Activated CD4-positive, CD25-positive, alpha-beta regulatory T cell treated with anti-CD3 and anti-CD28 coated beads, Interleukin-2, amount 50 U/mL, for 24 hours (primary cell): ENCODE results near the gene TMEM98.
"Not testable (repeated sequence)": the region's sequence is repeated elsewhere in the genome, so short reads cannot be mapped to it uniquely, and the experiment has no call there.

Experiments used
- ATAC-seq, 2 donors: fragments of 150-1000 bp; cut with Tn5 transposase; one replicate each; pipeline ENCODE4 v1.10.0; 2021; ENCODE audit warnings: mild to moderate bottlenecking in 1 of 2, moderate library complexity in 1 of 2

TMEM98 gene

DNA sequence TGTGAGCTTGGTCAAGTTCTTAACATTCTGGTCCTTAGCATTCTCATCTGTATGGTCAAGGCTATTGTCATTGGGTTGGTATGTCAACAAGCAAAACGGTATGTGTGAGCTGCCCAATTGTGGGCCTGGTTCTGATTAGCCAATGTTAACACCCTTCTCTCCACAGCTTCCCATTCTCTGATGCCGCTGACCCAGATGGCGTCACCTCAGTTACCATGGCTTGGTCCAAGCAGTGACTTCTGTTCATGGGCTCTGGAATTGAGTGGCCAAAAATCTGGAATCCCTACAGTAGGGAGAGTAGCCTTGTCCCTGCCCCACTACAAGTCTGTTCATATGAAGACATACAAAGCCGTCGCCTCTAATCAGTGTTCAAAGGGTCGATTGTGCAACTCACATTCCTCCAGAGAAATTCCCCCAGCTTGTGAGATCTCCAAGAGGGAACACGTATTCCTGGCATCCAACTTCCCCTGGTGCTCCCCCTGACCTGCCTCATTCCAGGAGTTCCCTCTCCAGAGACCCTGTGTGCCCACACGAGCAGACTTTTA lies 15.8 kb downstream of the TMEM98 start:
- no peak for ATAC-seq

DNA sequence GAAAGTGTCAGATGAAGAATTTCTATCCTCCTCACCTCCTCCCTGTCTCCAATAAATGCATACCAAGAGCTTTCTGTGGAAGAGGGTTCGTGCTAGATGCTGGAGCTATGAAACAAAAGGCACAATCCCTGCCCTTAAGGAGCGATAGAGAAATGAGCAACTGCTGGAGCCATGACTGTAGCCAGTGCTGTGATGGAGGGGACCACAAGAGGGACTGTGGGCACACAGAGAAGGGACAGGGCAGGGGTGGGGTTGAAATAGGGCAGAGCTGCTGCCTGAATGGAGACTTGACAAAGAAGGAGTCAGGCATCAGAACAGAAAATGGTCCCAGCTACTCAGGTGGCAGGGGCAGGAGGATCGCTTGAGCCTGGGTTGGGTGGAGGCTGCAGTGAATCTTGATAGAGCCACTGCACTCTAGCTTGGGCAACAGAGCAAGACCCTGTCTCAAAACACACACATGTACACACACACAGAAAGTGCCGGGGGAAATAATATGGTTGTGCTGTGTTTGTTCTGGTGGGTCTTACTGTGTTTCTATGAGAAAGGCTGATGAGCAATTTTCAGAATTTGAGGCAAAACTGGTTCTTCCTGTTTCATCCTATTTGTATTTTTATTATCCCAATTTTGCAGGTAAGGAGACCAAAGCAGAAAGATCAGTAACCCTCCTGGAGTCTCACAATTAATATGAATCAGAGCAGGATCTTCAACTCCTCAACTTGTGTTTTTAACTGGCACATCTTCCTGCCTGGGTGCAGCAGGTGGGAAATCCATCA lies 16.5 kb downstream of the TMEM98 start:
- ATAC-seq: no peak

DNA sequence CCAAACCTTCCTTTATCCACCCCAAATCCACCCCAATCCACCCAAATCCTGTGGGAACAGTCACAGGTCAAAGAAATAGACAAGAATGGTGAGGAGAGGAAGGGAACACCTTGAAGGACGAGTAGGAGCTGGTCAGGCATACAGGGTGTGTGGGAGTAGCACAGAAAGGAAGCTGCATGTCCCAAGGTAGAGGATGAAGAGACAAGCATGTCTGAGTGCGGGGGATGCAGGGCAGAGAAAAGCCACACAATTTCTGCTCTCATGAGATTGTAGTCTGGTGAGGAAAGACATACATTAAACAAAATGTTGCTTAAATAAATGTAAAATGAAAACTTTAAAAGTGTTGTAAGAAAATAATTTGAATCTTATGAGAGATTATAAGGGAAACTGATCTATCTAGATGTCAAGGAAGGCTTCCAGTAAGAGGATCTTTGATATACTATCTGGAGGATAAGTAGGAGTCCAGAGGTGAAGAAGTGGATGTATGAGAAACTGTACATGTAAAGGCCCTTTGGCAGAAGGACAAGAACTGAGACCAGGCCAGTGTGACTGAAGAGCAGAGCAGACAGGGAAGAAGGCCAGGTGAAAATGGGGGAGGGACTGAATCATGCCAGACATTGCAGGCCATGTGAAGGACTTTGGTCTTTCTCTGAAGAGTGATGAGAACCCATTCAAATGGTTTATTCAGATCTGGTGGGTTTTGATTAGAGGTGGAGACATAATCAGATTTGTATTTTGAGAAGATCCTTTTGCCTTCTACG lies 18.6 kb downstream of the TMEM98 start:
- ATAC-seq: no peak

DNA sequence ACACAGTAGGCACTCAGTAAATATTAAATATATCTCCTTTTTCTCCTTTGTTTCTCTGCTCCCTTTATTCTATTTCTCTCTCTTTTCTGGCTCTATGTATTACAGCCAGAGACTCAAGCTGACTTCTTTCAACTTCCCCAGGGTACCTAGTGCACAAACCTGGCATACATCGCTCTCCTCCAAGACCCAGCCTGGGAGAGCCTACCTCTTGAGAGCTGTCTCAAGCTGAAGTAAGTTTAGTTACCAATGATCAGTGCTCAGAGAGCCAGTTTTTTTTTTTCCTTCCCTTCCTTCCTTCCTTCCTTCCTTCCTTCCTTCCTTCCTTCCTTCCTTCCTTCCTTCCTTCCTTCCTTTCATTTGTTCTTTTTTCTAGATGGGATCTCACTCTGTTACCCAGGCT lies 19.8 kb downstream of the TMEM98 start:
- no peak for ATAC-seq

DNA sequence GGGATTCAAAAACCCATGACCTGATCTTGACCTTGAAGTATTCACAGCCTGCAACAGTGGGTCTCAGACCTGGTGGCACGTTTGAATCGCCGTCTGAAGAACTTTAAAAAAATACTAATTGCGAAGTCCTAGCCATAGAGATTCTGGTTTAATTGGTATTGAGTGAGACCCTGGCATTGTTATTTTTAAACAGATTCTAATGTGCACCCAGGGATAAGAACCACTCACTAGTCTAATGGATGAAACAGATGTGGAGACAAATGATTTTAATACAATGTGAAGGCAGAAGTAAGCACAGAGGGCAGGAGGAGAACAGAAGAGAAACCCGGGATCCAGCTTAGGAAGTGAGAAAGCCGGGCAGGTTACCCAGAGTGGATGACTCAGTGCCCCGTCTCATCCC lies 21.2 kb downstream of the TMEM98 start:
- ATAC-seq: no peak

DNA sequence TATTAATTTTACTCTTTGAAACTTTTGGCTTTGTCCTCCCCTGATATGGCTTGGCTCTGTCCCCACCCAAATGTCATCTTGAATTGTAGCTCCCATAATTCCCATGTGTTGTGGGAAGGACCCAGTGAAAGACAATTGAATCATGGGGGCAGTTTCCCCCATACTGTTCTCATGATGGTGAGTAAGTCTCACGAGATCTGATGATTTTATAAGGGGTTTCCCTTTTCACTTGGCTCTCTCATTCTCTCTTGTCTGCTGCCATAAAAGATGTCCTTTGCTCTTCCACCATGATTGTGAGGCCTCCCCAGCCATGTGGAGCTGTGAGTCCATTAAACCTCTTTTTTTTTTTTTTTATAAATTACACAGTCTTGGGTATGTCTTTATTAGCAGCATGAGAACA lies 24.5 kb downstream of the TMEM98 start:
- ATAC-seq: not testable (repeated sequence)

DNA sequence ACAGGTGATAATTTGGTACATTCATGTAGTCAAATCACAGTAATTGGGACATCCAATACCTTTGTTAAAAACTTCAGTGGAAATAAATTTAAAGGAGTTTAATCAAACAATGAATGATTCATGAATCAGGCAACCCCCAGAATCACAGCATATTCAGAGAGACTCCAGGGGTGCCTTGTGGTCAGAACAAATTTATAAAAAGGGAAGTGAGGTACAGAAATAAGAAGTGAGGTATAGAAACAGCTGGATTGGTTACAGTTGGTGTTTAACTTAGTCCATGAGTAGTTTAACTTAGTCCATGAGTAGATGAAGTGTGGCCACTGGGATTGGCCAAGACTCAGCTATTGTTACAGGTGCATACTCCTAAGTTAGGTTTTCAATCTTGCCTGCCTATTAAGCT lies 25.1 kb downstream of the TMEM98 start:
- no peak for ATAC-seq

DNA sequence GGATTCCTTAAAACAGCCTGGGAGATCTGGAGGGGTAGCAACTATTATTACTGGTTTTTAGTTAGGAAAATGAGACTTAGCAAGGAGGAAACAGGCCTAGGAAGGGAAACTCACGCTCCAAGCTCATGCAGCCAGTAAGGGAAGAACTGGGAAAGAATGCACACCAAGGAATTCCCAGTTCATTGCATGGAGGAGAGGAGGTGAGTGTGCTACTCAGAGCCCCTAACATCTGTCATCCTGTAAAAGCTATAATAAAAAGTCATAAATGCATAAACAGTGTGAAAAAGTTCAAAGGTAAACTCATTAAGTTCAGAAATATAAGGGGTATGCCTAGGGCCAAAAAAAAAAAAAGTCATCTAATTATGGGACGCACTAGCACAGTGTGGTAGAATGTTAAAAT lies 25.9 kb downstream of the TMEM98 start:
- ATAC-seq: no peak

DNA sequence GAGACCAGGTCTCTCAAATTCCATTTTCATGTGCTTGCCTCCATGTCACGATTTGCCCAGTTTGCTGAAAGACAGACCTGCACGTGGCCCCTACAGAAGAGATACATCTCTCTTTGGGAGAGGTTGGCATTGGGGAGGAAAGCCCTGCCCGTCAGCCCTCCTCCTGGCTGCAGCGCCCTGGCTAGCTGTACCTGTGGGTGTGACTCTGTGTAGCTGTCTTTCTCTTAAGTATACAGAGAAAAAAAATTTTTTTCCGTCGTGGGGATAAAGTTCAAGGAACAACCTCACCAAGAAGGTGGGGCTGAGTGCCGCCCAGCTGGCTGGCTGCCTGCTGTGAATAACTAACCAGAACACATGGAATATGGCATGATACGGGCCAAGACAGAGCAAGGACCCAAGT lies 26.5 kb downstream of the TMEM98 start:
- ATAC-seq: no peak

DNA sequence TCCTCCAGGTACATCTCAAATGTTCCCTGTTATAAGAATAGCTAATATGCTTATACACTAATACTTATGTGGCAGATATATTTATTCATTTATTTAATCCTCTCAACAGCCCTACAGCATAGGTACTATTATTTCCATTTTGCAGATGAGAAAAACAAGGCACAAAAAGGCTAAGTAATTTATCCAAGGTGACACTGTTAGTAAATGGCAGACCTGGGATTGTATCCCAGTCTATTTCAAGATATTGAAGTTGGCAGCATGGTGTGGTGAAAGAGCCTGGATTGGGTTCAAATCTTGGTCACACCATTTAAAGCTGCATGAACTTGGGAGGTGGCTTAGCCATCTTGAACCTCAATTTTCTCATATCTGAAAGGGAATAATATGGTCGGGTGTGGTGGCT lies 27.2 kb downstream of the TMEM98 start:
- ATAC-seq: no peak

DNA sequence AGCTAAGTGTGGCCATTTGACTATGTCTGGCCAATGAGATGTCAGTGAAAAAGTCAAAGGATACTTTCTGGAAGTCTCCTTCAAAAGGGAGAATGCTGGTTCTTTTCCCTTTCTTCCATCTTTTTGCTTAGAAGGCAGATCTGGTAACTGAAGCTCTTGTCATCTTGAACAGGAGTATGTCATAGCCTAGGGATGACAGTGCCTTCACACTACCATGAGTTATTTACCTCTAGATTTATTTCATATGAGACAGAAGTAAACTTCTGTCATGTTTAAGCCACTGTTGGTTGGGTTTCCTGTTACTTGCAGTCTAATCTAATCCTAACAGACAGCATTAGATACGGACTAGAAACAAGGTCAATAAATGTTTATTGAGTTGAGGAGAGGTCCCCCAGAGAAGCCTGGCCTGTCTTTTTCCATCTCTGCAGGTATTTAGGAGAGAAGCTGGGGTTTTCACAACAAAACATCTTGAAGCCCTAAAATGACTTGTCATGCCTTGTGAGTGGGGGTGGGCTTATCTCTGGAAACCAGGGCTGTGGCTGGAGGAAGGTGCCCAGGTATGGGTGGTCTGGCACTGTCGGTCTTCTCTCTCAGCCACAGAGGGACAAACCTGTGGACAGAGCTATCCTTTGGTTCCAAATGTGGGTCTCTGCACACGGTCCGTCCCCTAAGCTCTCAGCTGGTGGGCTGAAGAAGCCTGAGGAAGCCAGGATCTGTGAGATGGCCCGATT lies 28.5 kb downstream of the TMEM98 start:
- no peak for ATAC-seq

DNA sequence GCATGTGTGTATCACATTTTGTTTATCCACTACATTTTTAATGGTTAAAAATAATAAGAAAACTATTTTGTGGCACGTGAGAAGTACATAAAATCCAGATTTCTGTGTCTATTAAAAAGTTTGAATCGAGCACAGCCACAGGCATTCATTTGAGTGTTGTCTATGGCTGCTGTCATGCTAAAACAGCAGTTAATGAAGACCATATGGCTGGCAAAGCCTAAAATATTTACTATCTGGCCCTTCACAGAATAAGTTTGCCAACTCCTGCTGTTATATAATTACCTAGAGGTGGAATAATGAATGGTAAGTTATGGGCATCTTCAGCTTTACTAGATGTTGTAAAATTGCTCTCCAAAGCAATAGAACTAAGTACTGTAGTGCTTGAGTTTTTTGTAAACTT lies 30.5 kb downstream of the TMEM98 start:
- ATAC-seq: no peak

DNA sequence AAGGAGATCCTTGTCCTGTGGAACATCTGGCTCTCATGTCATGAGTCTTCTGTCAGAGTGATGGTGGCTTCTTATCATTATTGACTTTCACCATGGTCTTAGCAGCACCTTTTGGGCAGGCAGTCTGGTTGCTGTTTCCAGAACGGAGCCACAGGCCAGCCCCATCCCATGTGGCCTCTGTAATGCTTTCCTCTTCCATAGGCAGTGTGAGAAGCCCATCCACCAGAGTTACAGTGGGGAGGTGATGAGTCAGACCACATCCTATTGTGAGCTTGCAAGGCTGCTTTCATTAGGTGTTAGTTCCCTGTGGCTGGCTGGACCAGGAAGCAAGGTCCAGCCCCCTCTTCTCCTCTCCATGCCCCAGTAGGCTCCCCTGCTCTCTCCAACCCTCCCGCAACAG lies 32.9 kb downstream of the TMEM98 start:
- no peak for ATAC-seq

DNA sequence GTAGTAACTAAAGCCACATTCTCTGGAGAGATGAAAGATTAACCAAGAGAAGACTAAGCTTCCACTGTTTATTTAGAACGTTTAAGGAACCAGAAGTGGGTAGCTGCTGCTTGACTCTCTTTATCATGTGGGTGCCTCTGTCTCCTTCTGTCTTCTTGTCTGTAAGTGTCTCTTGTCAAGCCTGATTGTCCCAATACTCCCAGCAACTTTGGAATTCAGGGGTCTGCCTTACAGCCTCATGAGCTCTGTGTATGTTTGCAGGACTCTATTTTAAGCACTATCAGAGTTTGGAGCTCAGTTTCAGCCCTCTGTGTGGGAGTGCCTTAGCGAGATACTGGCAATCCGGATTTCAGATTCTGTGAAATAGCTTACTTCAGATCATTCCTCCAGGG lies 34.4 kb downstream of the TMEM98 start:
- no peak for ATAC-seq

DNA sequence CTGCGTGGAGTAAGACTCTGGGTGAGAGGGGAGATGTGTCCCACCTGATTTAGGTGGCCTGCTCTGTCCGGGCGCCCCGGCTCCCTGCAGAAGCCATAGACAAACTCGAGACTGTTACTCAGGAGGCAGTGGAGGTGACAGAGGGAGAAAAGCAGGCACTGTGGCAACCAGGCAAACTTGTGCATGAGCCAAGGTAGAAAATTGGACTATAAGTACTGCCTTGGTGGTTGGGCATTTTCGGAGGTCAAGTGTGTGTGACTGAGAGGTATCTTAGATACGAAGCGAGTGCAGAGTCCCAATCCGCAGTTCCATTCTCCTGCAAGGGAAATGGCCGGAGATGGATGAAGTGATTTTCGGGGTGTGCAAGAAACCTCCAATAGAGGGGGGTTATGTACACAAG lies 36.6 kb downstream of the TMEM98 start:
- ATAC-seq: no peak

DNA sequence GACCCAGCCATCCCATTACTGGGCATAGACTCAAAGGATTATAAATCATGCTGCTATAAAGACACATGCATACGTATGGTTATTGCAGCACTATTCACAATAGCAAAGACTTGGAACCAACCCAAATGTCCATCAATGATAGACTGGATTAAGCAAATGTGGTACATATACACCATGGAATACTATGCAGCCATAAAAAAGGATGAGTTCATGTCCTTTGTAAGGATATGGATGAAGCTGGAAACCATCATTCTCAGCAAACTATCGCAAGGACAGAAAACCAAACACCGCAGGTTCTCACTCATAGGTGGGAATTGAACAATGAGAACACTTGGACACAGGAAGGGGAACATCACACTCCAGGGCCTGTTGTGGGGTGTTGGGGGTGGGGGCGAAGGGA lies 41.3 kb downstream of the TMEM98 start:
- ATAC-seq: not testable (repeated sequence)

DNA sequence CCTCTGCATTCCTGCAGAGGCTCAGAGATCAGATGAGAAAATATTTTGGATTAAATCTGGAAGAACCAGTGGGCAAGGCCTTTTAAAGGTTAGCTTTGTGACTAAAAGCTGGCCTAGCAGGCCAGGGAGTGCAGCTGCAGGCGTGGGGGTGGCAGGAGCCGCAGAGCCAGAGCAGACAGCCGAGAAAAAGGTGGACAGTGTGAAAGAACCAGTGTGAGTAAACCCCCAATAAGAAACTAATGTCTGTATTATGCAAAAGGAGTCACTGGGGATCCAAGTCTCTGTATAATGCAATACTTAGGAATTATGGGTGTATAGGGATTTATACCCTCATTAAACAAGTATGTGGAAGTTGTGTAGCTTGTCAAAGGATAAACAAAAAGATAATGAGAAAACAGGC lies 42.3 kb downstream of the TMEM98 start:
- no peak for ATAC-seq

DNA sequence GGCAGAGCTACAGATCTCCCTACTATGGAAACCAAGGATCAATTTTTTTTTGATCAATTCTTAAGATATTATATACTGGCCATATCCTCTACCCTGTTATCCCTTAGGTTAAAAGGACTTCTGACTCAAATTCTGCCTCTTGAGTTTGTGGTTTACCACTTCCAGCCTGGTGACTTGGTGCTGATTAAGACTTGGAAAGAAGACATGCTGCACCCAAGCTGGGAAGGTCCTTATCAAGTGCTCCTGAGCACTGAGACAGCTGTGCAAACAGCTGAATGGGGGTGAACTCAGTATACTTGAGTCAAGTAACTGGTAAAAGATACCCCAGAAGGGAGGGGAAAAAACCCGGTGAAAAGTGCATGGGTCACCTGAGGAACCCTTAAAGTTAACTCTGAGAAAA lies 43.2 kb downstream of the TMEM98 start:
- ATAC-seq: peak; percentile 25 to 45

DNA sequence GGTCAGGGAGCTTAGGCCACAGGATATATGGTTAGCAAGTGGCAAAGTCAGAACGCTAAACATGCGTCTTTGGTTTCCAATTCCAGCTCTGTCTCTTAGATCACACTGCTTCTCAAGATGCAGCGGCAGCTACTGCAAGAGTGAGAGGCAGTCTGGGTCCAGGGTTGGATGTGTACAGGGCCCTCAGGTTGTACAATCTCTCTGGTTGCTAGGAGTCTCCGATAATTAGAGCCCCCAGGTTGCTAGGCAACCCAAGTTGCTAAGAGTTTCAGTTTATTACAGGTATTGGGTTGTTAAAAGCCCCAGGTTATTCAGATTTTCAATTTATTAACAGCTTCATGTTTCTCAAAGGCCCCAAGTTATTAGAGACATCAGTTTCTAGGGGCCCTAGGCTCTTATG lies 48.2 kb downstream of the TMEM98 start:
- no peak for ATAC-seq

DNA sequence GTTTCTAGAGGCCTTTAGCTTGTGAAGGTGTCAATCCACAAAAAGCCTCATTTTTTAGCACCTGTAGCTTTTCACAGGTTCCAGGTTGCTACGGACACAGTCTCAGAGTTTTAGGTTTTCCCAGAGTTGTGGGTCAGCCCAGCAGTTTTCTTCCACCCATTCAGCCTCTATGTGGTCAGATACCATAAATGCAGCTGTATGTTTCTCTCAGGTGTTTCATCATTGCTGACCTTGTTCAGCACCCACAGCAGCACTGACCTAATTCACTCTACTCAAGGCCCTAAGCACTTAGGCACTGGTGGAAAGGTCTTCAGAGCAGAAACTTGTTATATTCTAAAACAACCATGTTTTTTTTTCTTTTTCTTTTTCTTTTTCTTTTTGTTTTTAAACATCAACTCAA lies 48.7 kb downstream of the TMEM98 start:
- no peak for ATAC-seq

DNA sequence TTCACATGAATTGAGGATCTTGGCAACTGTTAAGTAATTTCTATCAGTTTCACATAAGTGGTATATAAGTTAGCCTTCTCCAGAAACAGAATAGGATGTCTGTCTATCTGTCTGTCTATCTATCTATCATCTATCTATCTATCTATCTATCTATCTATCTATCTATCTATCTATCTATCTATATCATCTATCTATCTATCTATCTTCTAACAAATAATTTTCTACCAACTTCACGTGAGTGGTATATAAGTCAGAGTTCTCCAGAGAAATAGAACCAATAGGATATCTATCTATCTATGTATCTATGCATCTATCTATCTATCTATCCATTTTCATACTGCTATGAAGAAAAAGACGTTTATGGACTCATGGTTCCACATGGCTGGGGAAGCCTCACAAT lies 52.3 kb downstream of the TMEM98 start:
- ATAC-seq: no peak

DNA sequence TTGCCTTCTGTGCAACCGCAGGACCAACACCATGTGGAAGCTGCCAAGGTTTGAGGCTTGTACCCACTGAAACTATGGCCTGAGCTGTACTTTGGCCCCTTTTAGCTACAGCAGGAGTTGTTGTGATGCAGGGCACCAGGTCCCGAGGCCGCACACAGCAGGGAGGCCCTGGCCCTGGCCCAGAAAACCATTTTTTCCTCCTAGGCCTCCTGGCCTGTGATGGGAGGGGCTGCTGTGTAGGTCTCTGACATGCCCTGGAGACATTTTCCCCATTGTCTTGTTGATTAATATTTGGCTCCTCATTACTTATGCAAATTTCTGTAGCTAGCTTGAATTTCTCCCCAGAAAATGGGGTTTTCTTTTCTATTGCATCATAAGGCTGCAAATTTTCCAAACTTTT lies 53.7 kb downstream of the TMEM98 start:
- ATAC-seq: not testable (repeated sequence)

DNA sequence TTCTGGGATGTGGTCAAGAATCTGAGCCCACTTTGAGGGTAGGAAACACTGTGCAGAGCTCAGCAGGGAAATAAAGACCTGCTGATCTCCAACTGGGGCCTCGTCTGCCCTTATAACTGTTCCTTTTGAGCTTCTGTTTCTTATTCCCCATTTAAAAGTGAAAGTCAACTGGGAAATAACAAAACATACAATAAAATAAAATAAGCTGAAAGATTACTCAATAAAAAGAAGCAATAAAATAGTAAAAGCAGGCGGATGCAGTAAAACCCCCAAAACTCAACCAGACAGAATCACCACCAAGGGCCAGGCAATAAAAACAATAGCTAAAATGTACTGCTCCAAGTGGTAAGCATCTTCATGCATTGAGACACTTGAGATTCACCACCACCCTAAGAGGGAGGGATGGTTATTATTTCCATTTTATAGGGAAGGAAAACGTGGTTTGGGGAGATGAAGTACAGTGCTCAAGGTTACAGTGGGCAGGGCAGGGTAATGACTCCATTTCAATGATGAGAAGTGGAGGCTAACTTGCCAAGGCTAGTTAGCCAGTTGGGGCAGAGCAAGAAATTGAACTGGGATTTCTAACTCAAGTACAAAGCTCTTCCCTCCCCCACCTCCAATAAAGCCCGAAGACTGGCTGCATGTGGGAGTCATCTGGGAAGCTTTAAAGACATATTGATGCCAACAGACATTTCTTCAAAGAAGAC lies 57.2 kb downstream of the TMEM98 start:
- ATAC-seq: no peak
